NT2/D1 (cell line): ENCODE measurements around the gene PACC1.

Experiments used
- SUZ12 ChIP-seq: IDR thresholded peaks from 2 replicates; pipeline ENCODE4 v1.6.1; 2011; ENCODE audit not compliant: insufficient read length, insufficient read depth; ENCODE audit errors: extremely low read depth
- YY1 ChIP-seq: IDR thresholded peaks from 2 replicates; pipeline ENCODE4 v1.6.1; 2011; ENCODE audit not compliant: insufficient read length, insufficient read depth
- ZNF274 ChIP-seq: IDR thresholded peaks from 2 replicates; pipeline ENCODE4 v1.6.1; 2011; ENCODE audit warnings: mild to moderate bottlenecking, low read depth, low read length

DNA sequence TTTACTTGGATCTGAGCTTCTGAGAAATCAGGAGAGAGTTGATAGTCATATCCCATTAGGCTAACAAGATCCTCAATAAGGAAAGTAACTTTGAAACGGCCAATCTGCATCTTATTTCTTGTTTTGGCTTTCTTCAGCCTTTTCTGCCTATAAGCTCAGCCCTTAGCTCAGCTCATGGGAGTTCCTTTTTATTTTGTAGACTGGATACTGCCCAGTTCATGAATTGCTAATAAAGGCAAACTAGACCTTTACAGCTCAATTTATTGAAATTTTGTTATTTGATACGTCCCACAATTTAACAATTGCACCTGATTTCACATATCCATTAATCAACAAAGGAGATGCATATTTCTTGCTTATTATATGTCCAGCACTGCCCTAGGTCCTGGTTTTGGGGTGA, 40.7 kb upstream of the PACC1 start:
- no peak for TF ChIP-seq YY1
- no peak for TF ChIP-seq SUZ12
- TF ChIP-seq ZNF274: no peak
